SK-N-SH treated with all-trans-retinoic acid at 6 μM for 48 hours (cell line): ENCODE measurements around the gene LY9.

Source experiments
- ATAC-seq: fragments of 200-7000 bp; cut with Tn5 transposase; 3 replicates; pipeline ENCODE4 v1.9.1; 2020; ENCODE audit warnings: mild to moderate bottlenecking, moderate library complexity
- ARNTL ChIP-seq: fragments of 450-650 bp; formaldehyde crosslinking; IDR thresholded peaks from 2 replicates; pipeline ENCODE4 v1.5.0; 2020; ENCODE audit warnings: low read depth, mild to moderate bottlenecking, moderate library complexity, borderline replicate concordance
- BACH2 ChIP-seq: fragments of 250-450 bp; sonication (Bioruptor Pico); IDR thresholded peaks from 2 replicates; pipeline ENCODE4 v1.9.0; 2021; ENCODE audit warnings: mild to moderate bottlenecking, borderline replicate concordance
- CSDC2 ChIP-seq: fragments of 250-450 bp; sonication (Bioruptor Pico); IDR thresholded peaks from 2 replicates; pipeline ENCODE4 v1.5.0; 2020; ENCODE audit warnings: mild to moderate bottlenecking, moderate library complexity
- ESRRG ChIP-seq: fragments of 250-450 bp; sonication (Bioruptor Pico); IDR thresholded peaks from 2 replicates; pipeline ENCODE4 v1.6.1; 2021; ENCODE audit warnings: mild to moderate bottlenecking
- GLIS3 ChIP-seq: fragments of 250-450 bp; sonication (Bioruptor Pico); IDR thresholded peaks from 2 replicates; pipeline ENCODE4 v1.5.0; 2020; ENCODE audit warnings: mild to moderate bottlenecking, moderate library complexity
- ISL1 ChIP-seq: fragments of 250-450 bp; sonication (Bioruptor Pico); IDR thresholded peaks from 2 replicates; pipeline ENCODE4 v2.1.2; 2022; ENCODE audit warnings: mild to moderate bottlenecking, moderate library complexity
- OSR1 ChIP-seq: fragments of 250-450 bp; sonication (Bioruptor Pico); IDR thresholded peaks from 2 replicates; pipeline ENCODE4 v1.8.0; 2022; ENCODE audit warnings: moderate library complexity, mild to moderate bottlenecking, inconsistent platforms
- PPARA ChIP-seq: fragments of 250-450 bp; sonication (Bioruptor Pico); IDR thresholded peaks from 2 replicates; pipeline ENCODE4 v1.5.0; 2020; ENCODE audit warnings: mild to moderate bottlenecking, borderline replicate concordance
- SNAI2 ChIP-seq: fragments of 250-450 bp; sonication (Bioruptor Pico); IDR thresholded peaks from 2 replicates; pipeline ENCODE4 v1.5.0; 2020; ENCODE audit warnings: mild to moderate bottlenecking, moderate library complexity
- TCF4 ChIP-seq: fragments of 250-450 bp; sonication (Bioruptor Pico); IDR thresholded peaks from 2 replicates; pipeline ENCODE4 v1.8.0; 2021; ENCODE audit warnings: mild to moderate bottlenecking, moderate library complexity, borderline replicate concordance
- TOX ChIP-seq: fragments of 250-450 bp; sonication (Bioruptor Pico); IDR thresholded peaks from 2 replicates; pipeline ENCODE4 v1.8.0; 2021; ENCODE audit warnings: mild to moderate bottlenecking, moderate library complexity, borderline replicate concordance
- ZC3H10 ChIP-seq: fragments of 250-450 bp; sonication (Bioruptor Pico); IDR thresholded peaks from 2 replicates; pipeline ENCODE4 v1.5.1; 2021; ENCODE audit warnings: mild to moderate bottlenecking, moderate library complexity
- ZFP3 ChIP-seq: fragments of 250-450 bp; sonication (Bioruptor Pico); IDR thresholded peaks from 2 replicates; pipeline ENCODE4 v1.5.0; 2020; ENCODE audit warnings: mild to moderate bottlenecking, moderate library complexity
- ZNF8 ChIP-seq: fragments of 450-650 bp; formaldehyde crosslinking; IDR thresholded peaks from 2 replicates; pipeline ENCODE4 v1.5.0; 2020; ENCODE audit warnings: mild to moderate bottlenecking, moderate library complexity
- TF ChIP-seq, protein P1 (sequence below): fragments of 250-450 bp; sonication (Bioruptor Pico); IDR thresholded peaks from 2 replicates; pipeline ENCODE4 v1.5.1; 2020; ENCODE audit warnings: low read depth, mild to moderate bottlenecking, moderate library complexity
- TF ChIP-seq, protein P2 (sequence below): fragments of 250-450 bp; sonication (Bioruptor Pico); IDR thresholded peaks from 2 replicates; pipeline ENCODE4 v1.8.0; 2021; ENCODE audit warnings: low read depth, mild to moderate bottlenecking, moderate library complexity, borderline replicate concordance
- TF ChIP-seq, protein P3 (sequence below): fragments of 250-450 bp; sonication (Bioruptor Pico); IDR thresholded peaks from 2 replicates; pipeline ENCODE4 v1.5.1; 2021; ENCODE audit warnings: mild to moderate bottlenecking, moderate library complexity
- TF ChIP-seq, protein P4 (sequence below): fragments of 250-450 bp; sonication (Bioruptor Pico); IDR thresholded peaks from 2 replicates; pipeline ENCODE4 v1.5.0; 2020; ENCODE audit warnings: mild to moderate bottlenecking, moderate library complexity
- TF ChIP-seq, protein P5 (sequence below): fragments of 250-450 bp; sonication (Bioruptor Pico); IDR thresholded peaks from 2 replicates; pipeline ENCODE4 v1.8.0; 2020; ENCODE audit warnings: mild to moderate bottlenecking, moderate library complexity, borderline replicate concordance

LY9 gene

DNA sequence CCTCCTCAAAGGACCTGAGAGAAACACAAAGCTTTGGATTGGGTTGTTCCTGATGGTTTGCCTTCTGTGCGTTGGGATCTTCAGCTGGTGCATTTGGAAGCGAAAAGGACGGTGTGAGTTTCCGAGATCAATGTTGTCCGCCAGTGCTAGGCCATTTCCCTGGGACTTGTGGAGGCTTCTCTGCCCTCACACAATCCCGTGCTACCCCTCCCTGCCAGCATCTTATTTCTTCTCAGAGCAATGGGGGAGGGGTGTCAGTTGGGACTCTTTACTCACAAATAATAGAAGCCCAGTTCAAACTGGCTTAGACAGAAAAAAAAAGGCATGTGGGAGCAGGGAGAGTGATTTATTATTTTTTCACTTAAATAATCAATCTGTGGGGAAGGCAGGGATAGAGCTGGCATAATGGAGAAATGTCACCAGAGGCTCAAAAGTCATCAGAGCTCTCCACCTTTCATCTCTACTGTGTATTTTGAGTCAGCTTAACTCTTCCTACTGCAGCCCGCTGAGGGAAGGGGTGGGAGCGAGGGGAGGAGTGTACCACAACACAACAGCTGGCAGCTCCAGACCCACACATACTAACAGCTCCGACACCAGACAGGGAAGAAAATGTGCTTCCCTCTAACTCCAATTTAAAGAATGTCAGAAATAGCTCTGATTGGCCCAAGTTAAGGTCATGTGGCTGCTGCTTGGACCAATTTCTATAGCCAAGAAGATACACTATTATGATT lies 22.4 kb downstream of the LY9 start:
- TF ChIP-seq, protein P1, sequence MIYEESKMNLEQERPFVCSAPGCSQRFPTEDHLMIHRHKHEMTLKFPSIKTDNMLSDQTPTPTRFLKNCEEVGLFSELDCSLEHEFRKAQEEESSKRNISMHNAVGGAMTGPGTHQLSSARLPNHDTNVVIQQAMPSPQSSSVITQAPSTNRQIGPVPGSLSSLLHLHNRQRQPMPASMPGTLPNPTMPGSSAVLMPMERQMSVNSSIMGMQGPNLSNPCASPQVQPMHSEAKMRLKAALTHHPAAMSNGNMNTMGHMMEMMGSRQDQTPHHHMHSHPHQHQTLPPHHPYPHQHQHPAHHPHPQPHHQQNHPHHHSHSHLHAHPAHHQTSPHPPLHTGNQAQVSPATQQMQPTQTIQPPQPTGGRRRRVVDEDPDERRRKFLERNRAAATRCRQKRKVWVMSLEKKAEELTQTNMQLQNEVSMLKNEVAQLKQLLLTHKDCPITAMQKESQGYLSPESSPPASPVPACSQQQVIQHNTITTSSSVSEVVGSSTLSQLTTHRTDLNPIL, result no peak
- TF ChIP-seq, protein P2, sequence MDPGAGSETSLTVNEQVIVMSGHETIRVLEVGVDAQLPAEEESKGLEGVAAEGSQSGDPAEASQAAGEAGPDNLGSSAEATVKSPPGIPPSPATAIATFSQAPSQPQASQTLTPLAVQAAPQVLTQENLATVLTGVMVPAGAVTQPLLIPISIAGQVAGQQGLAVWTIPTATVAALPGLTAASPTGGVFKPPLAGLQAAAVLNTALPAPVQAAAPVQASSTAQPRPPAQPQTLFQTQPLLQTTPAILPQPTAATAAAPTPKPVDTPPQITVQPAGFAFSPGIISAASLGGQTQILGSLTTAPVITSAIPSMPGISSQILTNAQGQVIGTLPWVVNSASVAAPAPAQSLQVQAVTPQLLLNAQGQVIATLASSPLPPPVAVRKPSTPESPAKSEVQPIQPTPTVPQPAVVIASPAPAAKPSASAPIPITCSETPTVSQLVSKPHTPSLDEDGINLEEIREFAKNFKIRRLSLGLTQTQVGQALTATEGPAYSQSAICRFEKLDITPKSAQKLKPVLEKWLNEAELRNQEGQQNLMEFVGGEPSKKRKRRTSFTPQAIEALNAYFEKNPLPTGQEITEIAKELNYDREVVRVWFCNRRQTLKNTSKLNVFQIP (CRISPR knock-in tag), result no peak
- ATAC-seq, result no peak

DNA sequence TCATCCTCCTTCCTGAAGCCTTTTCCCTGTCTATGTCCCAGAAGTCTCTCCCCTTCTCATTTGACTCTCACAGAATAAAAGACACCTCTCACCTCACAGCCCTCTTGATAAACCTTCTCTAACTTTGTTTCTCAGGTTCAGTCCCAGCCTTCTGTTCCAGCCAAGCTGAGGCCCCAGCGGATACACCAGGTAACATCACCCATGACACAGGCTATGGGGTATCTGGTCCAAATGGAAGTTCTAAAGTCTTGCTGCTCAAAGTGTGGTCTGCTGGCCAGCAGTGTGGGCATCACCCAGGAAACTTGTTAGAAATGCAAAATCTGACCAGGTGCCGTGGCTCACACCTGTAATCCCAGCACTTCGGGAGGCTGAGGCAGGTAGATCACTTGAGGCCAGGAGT lies 23.2 kb downstream of the LY9 start:
- no peak for TF ChIP-seq SNAI2 (CRISPR knock-in tag)
- no peak for TF ChIP-seq ESRRG
- TF ChIP-seq ISL1 (CRISPR knock-in tag), result no peak
- TF ChIP-seq, protein P1, result no peak
- TF ChIP-seq TOX (CRISPR knock-in tag), result no peak
- TF ChIP-seq TCF4 (CRISPR knock-in tag), result no peak
- no peak for TF ChIP-seq ARNTL (CRISPR knock-in tag)
- TF ChIP-seq, protein P3, sequence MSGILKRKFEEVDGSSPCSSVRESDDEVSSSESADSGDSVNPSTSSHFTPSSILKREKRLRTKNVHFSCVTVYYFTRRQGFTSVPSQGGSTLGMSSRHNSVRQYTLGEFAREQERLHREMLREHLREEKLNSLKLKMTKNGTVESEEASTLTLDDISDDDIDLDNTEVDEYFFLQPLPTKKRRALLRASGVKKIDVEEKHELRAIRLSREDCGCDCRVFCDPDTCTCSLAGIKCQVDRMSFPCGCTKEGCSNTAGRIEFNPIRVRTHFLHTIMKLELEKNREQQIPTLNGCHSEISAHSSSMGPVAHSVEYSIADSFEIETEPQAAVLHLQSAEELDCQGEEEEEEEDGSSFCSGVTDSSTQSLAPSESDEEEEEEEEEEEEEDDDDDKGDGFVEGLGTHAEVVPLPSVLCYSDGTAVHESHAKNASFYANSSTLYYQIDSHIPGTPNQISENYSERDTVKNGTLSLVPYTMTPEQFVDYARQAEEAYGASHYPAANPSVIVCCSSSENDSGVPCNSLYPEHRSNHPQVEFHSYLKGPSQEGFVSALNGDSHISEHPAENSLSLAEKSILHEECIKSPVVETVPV, result no peak
- TF ChIP-seq, protein P4, sequence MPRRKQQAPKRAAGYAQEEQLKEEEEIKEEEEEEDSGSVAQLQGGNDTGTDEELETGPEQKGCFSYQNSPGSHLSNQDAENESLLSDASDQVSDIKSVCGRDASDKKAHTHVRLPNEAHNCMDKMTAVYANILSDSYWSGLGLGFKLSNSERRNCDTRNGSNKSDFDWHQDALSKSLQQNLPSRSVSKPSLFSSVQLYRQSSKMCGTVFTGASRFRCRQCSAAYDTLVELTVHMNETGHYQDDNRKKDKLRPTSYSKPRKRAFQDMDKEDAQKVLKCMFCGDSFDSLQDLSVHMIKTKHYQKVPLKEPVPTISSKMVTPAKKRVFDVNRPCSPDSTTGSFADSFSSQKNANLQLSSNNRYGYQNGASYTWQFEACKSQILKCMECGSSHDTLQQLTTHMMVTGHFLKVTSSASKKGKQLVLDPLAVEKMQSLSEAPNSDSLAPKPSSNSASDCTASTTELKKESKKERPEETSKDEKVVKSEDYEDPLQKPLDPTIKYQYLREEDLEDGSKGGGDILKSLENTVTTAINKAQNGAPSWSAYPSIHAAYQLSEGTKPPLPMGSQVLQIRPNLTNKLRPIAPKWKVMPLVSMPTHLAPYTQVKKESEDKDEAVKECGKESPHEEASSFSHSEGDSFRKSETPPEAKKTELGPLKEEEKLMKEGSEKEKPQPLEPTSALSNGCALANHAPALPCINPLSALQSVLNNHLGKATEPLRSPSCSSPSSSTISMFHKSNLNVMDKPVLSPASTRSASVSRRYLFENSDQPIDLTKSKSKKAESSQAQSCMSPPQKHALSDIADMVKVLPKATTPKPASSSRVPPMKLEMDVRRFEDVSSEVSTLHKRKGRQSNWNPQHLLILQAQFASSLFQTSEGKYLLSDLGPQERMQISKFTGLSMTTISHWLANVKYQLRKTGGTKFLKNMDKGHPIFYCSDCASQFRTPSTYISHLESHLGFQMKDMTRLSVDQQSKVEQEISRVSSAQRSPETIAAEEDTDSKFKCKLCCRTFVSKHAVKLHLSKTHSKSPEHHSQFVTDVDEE (CRISPR knock-in tag), result no peak
- TF ChIP-seq PPARA (CRISPR knock-in tag), result no peak
- no peak for TF ChIP-seq ZC3H10 (CRISPR knock-in tag)
- no peak for TF ChIP-seq OSR1
- no peak for TF ChIP-seq GLIS3
- TF ChIP-seq, protein P5, sequence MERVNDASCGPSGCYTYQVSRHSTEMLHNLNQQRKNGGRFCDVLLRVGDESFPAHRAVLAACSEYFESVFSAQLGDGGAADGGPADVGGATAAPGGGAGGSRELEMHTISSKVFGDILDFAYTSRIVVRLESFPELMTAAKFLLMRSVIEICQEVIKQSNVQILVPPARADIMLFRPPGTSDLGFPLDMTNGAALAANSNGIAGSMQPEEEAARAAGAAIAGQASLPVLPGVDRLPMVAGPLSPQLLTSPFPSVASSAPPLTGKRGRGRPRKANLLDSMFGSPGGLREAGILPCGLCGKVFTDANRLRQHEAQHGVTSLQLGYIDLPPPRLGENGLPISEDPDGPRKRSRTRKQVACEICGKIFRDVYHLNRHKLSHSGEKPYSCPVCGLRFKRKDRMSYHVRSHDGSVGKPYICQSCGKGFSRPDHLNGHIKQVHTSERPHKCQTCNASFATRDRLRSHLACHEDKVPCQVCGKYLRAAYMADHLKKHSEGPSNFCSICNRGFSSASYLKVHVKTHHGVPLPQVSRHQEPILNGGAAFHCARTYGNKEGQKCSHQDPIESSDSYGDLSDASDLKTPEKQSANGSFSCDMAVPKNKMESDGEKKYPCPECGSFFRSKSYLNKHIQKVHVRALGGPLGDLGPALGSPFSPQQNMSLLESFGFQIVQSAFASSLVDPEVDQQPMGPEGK (CRISPR knock-in tag), result no peak
- no peak for TF ChIP-seq BACH2 (CRISPR knock-in tag)
- TF ChIP-seq ZNF8 (CRISPR knock-in tag), result no peak
- TF ChIP-seq ZFP3 (CRISPR knock-in tag), result no peak
- TF ChIP-seq, protein P2 (CRISPR knock-in tag), result no peak
- no peak for TF ChIP-seq CSDC2 (CRISPR knock-in tag)
- no peak for ATAC-seq
